ENCODE measurements around the gene FNDC10. TPM values are rescaled to one million over a fixed set of nuclear protein-coding genes. Genes with fewer than 3 reads are reported as not detected.

FNDC10 gene
- total RNA-seq, 1 experiment from 2014 or later = 30.4 TPM

DNA sequence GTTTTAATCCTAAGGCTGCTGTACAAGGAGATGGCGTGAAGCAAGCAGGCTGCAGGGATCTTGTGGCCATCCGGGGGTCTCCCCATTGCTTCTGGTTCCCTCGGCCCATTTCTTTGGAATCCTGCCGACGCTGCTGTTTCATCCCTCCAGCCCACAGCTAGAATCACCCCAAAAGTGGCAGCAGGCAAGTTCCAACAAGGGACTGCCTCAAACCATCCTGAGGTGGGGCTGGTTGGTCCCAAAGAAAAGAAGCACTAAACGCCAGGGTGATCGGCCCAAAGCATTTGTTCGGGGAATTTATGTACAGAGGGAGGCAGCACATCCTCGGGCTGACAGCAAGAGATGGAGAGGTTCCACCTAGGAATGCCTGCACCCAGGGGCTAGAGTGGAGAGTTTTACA lies 10.9 kb upstream of the FNDC10 start:
- Mint-ChIP-seq H3K27me3 (ENCODE audit: low read depth) (no peaks in the 10 kb centered on the region), H3K9me3 (no peaks in the 10 kb centered on the region), H3K4me3 (no peak overlapping the region), H3K4me1 (peaks cover 16% of the 10 kb centered on the region), H3K36me3 (0 out of 2 replicates have a peak, but pooled peaks cover 5% of the 10 kb centered on the region), H3K27ac (peak overlapping the region; percentile 78; the same call in 1 of the 2 replicates)
- ChIA-PET POLR2A (no interaction called here), CTCF (no interaction called here)
- DNase-seq (ENCODE audit: low spot score) (no peak), ATAC-seq (no peak)
- TF ChIP-seq SMAD3 (CRISPR knock-in tag; IDR thresholded peaks at IDR 0.05; ENCODE audit: borderline replicate concordance) (no peak), JUN (CRISPR knock-in tag; IDR thresholded peaks at IDR 0.05) (no peak), TP53 (CRISPR knock-in tag; IDR thresholded peaks at IDR 0.05) (no peak), FOXJ3 (CRISPR knock-in tag; IDR thresholded peaks at IDR 0.05; ENCODE audit: borderline replicate concordance) (no peak), RELA (CRISPR knock-in tag; IDR thresholded peaks at IDR 0.05; ENCODE audit: borderline replicate concordance) (no peak), IRF2 (CRISPR knock-in tag; IDR thresholded peaks at IDR 0.05; ENCODE audit: borderline replicate concordance, low read depth) (no peak), SMAD4 (CRISPR knock-in tag; IDR thresholded peaks at IDR 0.05) (no peak), ZNF138 (CRISPR knock-in tag; conservative IDR thresholded peaks at IDR 0.05) (no peak), NFATC4 (CRISPR knock-in tag; IDR thresholded peaks at IDR 0.05) (no peak), ELF4 (CRISPR knock-in tag; IDR thresholded peaks at IDR 0.05; ENCODE audit: low read depth) (no peak), KAT7 (CRISPR knock-in tag; IDR thresholded peaks at IDR 0.05; ENCODE audit: borderline replicate concordance) (no peak)
- TF ChIP-seq, protein P1, sequence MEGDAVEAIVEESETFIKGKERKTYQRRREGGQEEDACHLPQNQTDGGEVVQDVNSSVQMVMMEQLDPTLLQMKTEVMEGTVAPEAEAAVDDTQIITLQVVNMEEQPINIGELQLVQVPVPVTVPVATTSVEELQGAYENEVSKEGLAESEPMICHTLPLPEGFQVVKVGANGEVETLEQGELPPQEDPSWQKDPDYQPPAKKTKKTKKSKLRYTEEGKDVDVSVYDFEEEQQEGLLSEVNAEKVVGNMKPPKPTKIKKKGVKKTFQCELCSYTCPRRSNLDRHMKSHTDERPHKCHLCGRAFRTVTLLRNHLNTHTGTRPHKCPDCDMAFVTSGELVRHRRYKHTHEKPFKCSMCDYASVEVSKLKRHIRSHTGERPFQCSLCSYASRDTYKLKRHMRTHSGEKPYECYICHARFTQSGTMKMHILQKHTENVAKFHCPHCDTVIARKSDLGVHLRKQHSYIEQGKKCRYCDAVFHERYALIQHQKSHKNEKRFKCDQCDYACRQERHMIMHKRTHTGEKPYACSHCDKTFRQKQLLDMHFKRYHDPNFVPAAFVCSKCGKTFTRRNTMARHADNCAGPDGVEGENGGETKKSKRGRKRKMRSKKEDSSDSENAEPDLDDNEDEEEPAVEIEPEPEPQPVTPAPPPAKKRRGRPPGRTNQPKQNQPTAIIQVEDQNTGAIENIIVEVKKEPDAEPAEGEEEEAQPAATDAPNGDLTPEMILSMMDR (IDR thresholded peaks at IDR 0.05) = no peak
- TF ChIP-seq, protein P2, sequence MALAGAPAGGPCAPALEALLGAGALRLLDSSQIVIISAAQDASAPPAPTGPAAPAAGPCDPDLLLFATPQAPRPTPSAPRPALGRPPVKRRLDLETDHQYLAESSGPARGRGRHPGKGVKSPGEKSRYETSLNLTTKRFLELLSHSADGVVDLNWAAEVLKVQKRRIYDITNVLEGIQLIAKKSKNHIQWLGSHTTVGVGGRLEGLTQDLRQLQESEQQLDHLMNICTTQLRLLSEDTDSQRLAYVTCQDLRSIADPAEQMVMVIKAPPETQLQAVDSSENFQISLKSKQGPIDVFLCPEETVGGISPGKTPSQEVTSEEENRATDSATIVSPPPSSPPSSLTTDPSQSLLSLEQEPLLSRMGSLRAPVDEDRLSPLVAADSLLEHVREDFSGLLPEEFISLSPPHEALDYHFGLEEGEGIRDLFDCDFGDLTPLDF (CRISPR knock-in tag; IDR thresholded peaks at IDR 0.05) = no peak
- TF ChIP-seq, protein P3, sequence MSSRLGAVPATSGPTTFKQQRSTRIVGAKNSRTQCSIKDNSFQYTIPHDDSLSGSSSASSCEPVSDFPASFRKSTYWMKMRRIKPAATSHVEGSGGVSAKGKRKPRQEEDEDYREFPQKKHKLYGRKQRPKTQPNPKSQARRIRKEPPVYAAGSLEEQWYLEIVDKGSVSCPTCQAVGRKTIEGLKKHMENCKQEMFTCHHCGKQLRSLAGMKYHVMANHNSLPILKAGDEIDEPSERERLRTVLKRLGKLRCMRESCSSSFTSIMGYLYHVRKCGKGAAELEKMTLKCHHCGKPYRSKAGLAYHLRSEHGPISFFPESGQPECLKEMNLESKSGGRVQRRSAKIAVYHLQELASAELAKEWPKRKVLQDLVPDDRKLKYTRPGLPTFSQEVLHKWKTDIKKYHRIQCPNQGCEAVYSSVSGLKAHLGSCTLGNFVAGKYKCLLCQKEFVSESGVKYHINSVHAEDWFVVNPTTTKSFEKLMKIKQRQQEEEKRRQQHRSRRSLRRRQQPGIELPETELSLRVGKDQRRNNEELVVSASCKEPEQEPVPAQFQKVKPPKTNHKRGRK (CRISPR knock-in tag; IDR thresholded peaks at IDR 0.05; ENCODE audit: borderline replicate concordance) = no peak
- TF ChIP-seq, protein P4, sequence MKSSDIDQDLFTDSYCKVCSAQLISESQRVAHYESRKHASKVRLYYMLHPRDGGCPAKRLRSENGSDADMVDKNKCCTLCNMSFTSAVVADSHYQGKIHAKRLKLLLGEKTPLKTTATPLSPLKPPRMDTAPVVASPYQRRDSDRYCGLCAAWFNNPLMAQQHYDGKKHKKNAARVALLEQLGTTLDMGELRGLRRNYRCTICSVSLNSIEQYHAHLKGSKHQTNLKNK (CRISPR knock-in tag; IDR thresholded peaks at IDR 0.05) = no peak
- TF ChIP-seq, protein P5, sequence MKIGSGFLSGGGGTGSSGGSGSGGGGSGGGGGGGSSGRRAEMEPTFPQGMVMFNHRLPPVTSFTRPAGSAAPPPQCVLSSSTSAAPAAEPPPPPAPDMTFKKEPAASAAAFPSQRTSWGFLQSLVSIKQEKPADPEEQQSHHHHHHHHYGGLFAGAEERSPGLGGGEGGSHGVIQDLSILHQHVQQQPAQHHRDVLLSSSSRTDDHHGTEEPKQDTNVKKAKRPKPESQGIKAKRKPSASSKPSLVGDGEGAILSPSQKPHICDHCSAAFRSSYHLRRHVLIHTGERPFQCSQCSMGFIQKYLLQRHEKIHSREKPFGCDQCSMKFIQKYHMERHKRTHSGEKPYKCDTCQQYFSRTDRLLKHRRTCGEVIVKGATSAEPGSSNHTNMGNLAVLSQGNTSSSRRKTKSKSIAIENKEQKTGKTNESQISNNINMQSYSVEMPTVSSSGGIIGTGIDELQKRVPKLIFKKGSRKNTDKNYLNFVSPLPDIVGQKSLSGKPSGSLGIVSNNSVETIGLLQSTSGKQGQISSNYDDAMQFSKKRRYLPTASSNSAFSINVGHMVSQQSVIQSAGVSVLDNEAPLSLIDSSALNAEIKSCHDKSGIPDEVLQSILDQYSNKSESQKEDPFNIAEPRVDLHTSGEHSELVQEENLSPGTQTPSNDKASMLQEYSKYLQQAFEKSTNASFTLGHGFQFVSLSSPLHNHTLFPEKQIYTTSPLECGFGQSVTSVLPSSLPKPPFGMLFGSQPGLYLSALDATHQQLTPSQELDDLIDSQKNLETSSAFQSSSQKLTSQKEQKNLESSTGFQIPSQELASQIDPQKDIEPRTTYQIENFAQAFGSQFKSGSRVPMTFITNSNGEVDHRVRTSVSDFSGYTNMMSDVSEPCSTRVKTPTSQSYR (CRISPR knock-in tag; IDR thresholded peaks at IDR 0.05) = no peak

DNA sequence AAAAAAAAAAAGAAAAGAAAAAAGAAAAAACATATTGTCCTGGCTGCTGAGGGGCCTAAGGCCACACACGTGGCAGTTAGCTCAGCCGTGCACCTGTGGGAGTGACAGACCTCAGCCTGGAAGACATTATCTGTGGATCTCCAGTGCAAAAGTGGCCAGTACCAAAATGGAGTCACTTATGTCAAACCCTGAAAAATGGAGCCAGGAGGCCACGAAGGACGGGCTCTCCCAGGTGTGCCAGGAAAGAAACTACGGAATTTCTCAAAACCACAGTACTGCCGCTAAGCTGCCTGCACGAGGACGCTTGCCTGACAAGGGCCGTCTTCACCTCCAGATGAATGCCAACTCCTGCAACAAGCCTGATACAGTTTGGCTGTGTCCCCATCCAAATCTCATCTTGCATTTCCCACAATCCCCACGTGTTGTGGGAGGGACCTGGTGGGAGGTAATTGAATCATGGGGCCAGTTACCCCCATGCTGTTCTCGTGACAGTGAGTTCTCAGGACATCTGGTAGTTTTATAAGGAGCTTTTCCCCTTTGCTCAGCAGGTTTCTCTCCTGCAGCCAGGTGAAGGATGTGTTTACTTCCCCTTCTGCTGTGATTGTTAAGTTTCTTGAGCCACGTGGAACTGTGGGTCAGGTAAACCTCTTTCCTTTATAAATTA lies 10.0 kb upstream of the FNDC10 start:
- Mint-ChIP-seq H3K4me1 (peaks cover 15% of the 10 kb centered on the region), H3K36me3 (0 out of 2 replicates have a peak, but pooled peaks cover 5% of the 10 kb centered on the region), H3K27me3 (ENCODE audit: low read depth) (no peaks in the 10 kb centered on the region), H3K4me3 (no peak overlapping the region), H3K9me3 (no peaks in the 10 kb centered on the region), H3K27ac (no peak overlapping the region)
- ChIA-PET CTCF (no interaction called here), POLR2A (no interaction called here)
- no peak for ATAC-seq
- no peak for DNase-seq (ENCODE audit: low spot score)
- TF ChIP-seq TCF7 (CRISPR knock-in tag; IDR thresholded peaks at IDR 0.05; ENCODE audit: low read depth) = no peak
- no peak for TF ChIP-seq FOXK1 (CRISPR knock-in tag; IDR thresholded peaks at IDR 0.05)
- TF ChIP-seq SMAD3 (CRISPR knock-in tag; IDR thresholded peaks at IDR 0.05; ENCODE audit: borderline replicate concordance) = no peak
- no peak for TF ChIP-seq ETV6 (CRISPR knock-in tag; IDR thresholded peaks at IDR 0.05)
- TF ChIP-seq SOX15 (CRISPR knock-in tag; IDR thresholded peaks at IDR 0.05) = no peak
- TF ChIP-seq, protein P6, sequence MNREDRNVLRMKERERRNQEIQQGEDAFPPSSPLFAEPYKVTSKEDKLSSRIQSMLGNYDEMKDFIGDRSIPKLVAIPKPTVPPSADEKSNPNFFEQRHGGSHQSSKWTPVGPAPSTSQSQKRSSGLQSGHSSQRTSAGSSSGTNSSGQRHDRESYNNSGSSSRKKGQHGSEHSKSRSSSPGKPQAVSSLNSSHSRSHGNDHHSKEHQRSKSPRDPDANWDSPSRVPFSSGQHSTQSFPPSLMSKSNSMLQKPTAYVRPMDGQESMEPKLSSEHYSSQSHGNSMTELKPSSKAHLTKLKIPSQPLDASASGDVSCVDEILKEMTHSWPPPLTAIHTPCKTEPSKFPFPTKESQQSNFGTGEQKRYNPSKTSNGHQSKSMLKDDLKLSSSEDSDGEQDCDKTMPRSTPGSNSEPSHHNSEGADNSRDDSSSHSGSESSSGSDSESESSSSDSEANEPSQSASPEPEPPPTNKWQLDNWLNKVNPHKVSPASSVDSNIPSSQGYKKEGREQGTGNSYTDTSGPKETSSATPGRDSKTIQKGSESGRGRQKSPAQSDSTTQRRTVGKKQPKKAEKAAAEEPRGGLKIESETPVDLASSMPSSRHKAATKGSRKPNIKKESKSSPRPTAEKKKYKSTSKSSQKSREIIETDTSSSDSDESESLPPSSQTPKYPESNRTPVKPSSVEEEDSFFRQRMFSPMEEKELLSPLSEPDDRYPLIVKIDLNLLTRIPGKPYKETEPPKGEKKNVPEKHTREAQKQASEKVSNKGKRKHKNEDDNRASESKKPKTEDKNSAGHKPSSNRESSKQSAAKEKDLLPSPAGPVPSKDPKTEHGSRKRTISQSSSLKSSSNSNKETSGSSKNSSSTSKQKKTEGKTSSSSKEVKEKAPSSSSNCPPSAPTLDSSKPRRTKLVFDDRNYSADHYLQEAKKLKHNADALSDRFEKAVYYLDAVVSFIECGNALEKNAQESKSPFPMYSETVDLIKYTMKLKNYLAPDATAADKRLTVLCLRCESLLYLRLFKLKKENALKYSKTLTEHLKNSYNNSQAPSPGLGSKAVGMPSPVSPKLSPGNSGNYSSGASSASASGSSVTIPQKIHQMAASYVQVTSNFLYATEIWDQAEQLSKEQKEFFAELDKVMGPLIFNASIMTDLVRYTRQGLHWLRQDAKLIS (CRISPR knock-in tag; IDR thresholded peaks at IDR 0.05; ENCODE audit: borderline replicate concordance) = no peak
- no peak for TF ChIP-seq NR2C2 (CRISPR knock-in tag; IDR thresholded peaks at IDR 0.05)

Measured in WTC11 (cell line).